Measurements from ENCODE around the gene IFT57. TPM values are rescaled to one million over a fixed set of nuclear protein-coding genes. Genes with fewer than 3 reads are reported as not detected.

Gene IFT57
- total RNA-seq, 2 donors from 2014 or later, result 13.4 to 25.0 TPM

DNA sequence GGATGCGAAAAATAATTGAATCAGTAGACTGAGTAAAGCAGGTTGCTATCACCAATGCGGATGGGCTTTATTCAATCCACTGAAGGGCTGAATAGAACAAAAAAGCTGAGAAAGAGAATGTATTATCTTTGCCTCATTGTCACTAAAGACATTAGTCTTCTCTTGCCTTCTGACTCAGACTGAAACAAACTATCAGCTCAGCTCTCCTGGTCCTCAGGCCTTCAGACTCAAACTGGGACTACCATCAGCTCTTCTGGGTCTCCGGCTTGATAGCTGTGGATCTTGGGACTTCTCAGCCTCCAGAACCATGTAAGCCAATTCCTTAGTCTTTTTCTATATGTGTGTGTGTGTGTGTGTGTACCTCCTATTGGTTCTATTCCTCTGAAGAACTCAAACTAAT, 12.6 kb downstream of the IFT57 start:
- Histone ChIP-seq H3K9me3 (no peaks in the 10 kb centered on the region), H3K27ac (no peak overlapping the region), H3K36me3 (no peaks in the 10 kb centered on the region), H3K4me1 (no peaks in the 10 kb centered on the region), H3K4me3 (no peak overlapping the region), H3K27me3 (no peaks in the 10 kb centered on the region)
- no peak for TF ChIP-seq CTCF (IDR thresholded peaks at IDR 0.05)
- no peak for DNase-seq (ENCODE audit: low spot score)

DNA sequence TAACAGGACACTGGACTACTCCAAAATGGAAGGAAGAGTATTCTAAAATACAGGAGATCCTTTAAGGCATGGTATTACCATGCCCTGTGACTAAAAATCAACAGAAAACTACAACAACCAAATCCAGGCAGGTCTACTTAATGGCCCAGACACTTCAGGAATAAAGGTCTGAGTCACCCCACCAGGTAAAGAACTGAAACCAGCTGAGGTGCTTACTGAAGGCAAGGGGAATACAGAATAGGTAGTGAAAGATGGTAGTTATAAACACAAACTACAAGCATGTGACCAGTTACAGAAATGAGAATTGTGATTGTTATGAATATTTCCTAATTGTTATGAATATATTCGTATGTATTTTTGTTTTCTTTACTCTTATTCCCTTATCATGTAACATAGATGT, 13.4 kb downstream of the IFT57 start:
- no peak for DNase-seq (ENCODE audit: low spot score)
- no peaks in the 10 kb centered on the region for H3K9me3 ChIP-seq
- H3K4me3 ChIP-seq, result no peak overlapping the region
- H3K27me3 ChIP-seq, result no peaks in the 10 kb centered on the region
- no peaks in the 10 kb centered on the region for H3K4me1 ChIP-seq
- H3K27ac ChIP-seq, result no peak overlapping the region
- H3K36me3 ChIP-seq, result no peaks in the 10 kb centered on the region
- no peak for TF ChIP-seq CTCF (IDR thresholded peaks at IDR 0.05)

GRCh38 chr3:108202834-108203233, 19.4 kb downstream of the IFT57 start:
- Histone ChIP-seq H3K36me3 (no peaks in the 10 kb centered on the region), H3K27ac (no peak overlapping the region), H3K27me3 (no peaks in the 10 kb centered on the region), H3K4me3 (no peak overlapping the region), H3K9me3 (no peaks in the 10 kb centered on the region), H3K4me1 (no peaks in the 10 kb centered on the region)
- no peak for DNase-seq (ENCODE audit: low spot score)
- TF ChIP-seq CTCF (IDR thresholded peaks at IDR 0.05), result no peak

GRCh38 chr3:108202080-108202479, 20.1 kb downstream of the IFT57 start:
- Histone ChIP-seq H3K27me3 (no peaks in the 10 kb centered on the region), H3K4me1 (no peaks in the 10 kb centered on the region), H3K4me3 (no peak overlapping the region), H3K36me3 (no peaks in the 10 kb centered on the region), H3K27ac (no peak overlapping the region), H3K9me3 (no peaks in the 10 kb centered on the region)
- no peak for TF ChIP-seq CTCF (IDR thresholded peaks at IDR 0.05)
- DNase-seq (ENCODE audit: low spot score), result no peak

DNA sequence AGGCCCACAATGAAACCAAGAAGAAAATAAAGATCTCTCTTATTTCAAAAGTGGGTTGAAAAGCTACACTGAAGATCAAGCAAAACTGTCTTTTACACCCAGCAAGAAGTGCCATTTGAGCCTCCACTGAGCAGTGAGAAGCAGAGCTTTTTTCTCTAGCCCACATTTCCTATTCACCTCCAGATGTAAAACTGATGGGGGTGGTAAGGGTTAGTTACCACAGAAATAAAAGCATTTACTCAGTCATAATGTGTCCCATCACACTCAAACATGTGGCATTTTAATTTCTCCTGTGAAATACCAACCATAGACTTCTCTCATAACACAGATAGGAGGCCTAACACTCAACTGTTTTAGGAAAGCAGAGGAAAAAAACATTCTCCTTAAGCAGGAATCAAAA, 21.0 kb downstream of the IFT57 start:
- no peaks in the 10 kb centered on the region for H3K36me3 ChIP-seq
- no peak for DNase-seq (ENCODE audit: low spot score)
- no peaks in the 10 kb centered on the region for H3K4me1 ChIP-seq

More for the DNA sequence above, 21.0 kb downstream of the IFT57 start:
- no peak overlapping the region for H3K27ac ChIP-seq
- H3K9me3 ChIP-seq, result no peaks in the 10 kb centered on the region
- no peaks in the 10 kb centered on the region for H3K27me3 ChIP-seq
- no peak for TF ChIP-seq CTCF (IDR thresholded peaks at IDR 0.05)
- no peak overlapping the region for H3K4me3 ChIP-seq
